Islet precursor cell (in vitro differentiated cells): Measurements from ENCODE around the gene RBP4.

Source experiments
- DNase-seq: peaks from one replicate; pipeline ENCODE4 v3.0.0-alpha.2; 2018

RBP4 gene

DNA sequence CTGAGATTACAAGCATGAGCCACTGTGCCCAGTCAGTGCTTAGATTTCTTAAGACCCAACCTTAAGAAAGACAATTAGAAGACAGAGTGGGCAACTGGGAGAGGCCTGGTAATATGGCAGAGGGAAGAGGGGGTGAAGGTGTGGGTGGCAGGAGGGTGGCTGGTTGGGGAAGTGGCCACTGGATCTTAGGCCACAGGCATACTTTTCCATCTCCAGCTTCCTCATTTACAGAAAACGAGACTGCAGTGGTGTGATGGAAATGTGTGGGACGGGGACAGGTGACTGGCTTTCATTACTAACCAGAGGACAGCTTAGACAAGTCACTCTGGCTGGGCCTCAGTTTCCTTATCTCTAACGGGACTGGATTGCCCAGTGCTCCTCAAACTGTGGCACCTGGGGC is 35.6 kb downstream of the RBP4 start:
- DNase-seq: no peak

DNA sequence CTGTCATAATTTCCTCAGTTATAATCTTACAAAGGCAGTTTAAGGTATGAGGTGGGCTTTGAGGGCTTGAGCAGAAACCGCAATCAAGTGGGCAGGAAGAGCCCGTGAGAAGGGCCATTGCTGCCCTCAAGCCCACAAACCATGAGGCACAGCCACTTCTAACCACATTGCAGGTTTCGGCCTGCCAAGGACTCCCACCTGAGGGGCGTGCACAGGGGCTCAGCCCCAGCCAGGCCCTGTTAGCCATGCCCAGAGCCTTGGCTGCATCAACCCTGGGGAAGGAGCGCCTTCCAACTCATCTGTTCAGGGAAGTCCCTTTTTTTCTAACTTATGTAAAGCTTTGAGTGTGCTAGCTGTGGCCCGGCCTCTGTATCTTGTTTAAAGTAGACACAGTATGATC is 40.5 kb downstream of the RBP4 start:
- DNase-seq: peak; percentile 40

DNA sequence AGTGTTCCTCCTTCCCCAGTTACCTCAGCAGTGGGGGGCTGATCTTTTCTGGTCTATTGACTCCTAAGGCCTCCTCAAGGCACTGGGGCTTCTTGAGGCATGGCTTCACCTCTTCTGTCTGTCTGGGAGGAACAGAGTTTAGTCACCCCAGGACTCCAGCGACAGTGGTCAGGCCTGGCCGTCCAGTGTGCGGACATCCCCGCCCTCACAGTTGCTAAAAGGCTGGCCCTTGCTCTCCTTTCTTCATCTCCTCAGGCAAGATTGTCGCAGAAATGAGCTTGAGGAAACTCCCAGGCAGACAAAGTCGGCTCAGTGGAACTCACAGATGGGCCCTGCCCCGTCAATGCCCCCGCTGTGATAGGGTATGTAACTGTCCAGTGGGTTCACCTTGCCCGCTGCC is 41.5 kb downstream of the RBP4 start:
- peak; percentile 51 for DNase-seq

DNA sequence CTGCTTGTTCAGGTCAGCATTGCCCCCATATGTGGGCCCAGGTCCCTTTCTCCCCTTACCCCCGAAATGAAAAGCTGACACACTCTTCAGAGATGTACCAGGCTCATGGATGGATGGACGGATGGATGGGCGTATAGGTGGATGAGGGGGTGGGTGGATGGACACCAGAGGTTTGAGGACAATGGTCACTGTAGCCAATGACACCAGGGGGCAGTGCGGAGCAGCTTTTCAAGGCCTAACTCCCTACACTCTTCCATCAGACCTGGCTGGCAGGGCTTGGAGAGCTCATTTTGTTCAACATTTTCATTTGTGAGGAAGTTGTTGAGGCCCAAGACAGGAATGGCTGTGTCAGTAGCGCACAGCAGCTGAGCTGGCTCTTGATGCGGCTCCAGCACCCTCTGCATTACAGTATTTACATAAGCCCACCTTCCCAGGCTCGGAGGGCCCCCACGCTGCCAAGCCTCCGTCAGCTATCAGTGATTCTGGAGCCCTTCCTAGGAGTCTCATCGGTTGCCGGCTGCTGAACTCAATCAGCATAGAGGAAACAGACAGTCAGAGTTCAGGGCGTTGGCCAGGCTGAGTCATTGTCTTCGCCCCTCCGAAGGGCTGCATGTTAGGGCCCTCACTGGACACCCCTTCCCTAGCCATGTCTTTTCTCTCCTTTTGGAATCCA is 46.1 kb downstream of the RBP4 start:
- DNase-seq: peak; percentile 86

DNA sequence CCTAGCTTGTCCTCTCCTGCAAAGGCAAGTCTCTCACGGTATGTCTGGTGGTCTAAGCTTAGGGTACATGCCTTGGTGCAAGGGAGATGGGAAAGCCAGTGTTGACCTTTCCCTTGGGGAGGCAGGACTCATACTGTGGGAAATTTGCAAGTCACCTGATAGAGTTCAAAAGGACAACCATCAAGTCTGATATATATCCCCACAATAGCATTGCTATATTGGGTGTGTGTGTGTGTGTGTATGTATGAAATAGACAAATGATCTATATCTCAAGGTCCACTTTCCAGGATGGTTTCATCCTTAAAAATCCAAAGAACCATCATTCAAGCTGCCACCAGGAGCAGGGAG is 46.7 kb downstream of the RBP4 start:
- DNase-seq: no peak

DNA sequence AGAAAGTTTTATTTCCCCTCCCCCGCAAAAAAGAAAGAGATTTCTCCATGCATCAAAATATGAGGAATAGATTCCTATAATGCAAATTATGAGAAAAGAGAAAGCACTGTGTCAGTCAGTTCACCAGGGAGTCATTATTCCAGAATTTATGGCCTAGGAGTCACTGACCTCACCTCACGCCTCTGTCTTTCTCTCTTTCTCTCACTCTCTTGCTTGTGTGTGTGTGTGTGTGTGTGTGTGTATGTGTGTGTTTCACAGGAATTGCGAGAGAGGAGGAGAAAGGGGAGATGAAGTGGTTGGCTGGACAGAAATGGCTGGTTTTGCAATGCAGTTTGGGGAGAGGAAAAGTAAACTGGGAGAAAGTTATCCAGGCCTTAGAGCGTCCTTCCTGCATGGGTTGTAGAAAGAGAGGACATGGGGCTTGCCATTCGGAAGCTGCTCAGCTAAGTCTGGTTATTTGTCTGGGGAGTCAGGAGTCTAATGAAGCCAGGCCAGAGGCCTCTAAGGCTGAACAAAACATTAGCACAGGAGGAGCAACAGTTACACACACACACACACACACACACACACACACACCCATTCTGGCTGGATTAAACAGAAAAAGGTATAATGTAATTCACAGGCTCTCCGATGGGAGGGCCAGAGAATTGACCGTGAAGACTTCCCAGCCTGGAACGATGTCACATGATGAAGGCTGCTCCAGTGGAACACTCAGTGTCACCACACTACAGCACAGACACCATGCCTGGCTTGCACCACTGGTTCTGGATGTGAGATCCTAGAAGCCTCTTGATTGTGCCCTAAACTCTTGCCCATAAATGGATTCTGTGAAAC is 47.3 kb downstream of the RBP4 start:
- peak; percentile 48 for DNase-seq

DNA sequence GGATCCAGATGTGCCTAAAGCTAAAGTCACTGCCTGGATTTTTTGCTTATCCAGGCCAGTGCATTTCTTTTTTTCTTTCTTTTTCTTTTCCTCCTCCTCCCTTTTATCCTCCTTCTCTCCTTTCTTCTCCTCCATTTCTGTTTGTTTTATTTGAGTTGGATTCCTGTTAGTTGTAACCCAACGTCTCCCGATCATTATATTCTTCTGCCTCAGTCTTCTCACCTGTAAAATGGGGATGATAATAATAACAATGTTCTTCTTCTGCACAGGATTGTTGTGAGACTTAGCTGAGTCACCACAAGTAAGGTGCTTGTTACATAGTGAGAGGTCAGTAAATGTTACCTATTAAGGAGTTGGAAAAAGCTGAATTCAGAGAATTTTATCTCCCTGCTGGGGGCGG is 48.3 kb downstream of the RBP4 start:
- no peak for DNase-seq

DNA sequence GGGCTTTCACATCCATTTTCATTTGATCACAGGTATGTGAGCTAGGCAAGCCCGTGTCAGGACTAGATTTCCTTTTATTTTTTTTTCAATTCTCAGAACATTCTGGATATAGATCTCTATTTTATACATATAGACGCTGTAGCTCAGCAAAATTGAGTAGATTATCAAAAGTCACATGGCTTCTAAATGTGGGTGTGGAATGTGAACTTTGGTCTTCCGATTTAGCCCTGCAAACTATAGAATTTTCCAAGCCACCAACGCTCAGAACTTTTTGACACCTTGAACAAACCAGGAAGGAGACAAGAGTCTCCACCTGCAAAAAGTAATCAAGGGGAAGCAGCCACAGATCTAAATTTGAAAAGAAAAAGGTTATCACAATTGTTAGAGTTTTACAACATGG is 50.4 kb downstream of the RBP4 start:
- DNase-seq: no peak

DNA sequence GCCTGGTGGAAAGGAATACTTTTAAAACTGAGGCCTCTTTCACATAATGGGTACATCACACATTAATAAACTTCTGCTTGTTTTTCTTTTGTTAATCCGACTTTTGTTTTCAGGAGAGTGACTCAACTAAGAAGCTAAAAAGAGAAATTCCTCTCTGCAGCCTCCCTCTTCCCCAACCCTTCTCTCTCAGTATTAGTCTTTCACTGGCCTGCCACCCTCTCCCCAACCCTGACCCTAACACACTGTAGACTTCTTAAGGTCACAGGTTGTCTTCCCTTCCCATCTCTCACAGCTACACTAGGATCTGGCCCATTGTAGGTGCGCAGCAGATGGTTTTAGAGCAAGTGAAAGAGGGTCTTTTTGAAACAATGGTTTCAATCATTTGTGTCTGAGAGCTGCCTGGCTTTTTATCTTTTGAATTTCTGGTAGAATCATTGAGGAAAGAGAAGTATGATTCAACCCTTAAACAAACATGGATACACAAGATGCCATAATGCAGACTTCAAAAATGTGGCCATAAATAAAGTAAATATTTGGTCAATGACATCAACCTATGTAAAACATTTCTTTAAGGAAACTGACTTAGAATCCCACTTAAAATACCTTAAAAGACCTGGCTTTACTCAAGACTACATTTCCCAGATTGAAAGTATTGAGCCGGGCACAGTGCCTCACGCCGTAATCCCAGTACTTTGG is 52.5 kb downstream of the RBP4 start:
- DNase-seq: peak; percentile 35

DNA sequence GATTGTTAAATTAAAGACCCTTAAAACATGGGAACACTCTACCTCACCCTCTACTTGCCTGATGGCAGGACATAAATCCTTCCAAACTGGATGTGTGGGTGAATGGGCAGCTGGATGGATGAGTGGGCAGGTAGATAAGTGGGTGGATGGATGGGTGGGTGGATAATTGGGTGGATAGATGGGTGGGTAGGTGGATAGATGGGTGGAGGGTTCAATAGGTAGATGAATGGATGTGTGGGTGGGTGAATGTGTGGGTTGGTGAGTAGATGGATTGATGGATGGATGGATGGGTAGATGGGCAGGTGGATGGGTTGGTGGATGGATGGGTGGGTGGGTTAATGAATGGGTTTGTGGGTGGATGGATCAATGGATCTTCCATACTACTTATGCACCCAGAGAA is 53.5 kb downstream of the RBP4 start:
- DNase-seq: peak; percentile 27

DNA sequence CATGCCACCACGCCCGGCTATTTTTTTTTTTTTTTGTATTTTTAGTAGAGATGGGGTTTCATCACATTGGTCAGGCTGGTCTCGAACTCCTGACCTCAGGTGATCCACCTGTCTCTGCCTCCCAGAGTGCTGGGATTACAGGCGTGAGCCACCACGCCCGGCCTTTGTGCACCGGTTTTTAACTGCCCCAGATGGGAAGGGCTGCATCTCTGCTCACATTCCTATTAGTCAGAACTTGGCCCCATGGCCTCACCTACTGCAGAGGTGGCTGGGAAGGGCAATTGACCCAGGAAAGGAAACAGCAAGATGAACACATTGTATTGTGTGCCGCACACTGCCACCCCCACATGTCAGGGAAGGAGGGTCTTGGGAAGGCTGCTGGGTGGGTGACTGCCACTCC is 54.0 kb downstream of the RBP4 start:
- peak; percentile 37 for DNase-seq

DNA sequence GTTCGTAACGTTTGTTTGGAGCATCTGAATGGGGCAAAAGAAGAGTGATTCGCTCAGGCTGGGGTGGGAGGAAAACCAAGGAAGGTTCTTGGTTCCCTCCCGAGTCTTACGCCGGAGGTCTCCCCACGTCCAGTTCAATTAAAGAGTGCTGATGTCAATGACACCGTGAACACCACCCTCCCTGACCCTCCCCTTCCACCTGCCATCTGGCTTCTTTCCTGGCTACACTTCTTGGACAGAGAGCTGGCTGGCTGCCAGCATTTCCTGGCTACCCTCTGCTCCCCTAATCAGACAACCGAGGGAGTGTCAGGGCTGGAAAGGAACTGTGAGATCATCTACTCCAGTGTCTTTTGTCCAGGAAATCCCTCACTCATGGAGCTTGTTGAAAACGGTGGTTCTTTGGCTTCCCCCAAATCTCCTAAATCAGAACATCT is 58.7 kb downstream of the RBP4 start:
- DNase-seq: peak; percentile 47
